Astrocyte of the hippocampus (primary cell): ENCODE measurements around the gene POTEH.
"Not testable (repeated sequence)": the region's sequence is repeated elsewhere in the genome, so short reads cannot be mapped to it uniquely, and the experiment has no call there.

Experiments used
- DNase-seq: peaks from one replicate; pipeline ENCODE4 v3.0.0; 2011; ENCODE audit warnings: low read depth, low spot score

The POTEH gene

DNA sequence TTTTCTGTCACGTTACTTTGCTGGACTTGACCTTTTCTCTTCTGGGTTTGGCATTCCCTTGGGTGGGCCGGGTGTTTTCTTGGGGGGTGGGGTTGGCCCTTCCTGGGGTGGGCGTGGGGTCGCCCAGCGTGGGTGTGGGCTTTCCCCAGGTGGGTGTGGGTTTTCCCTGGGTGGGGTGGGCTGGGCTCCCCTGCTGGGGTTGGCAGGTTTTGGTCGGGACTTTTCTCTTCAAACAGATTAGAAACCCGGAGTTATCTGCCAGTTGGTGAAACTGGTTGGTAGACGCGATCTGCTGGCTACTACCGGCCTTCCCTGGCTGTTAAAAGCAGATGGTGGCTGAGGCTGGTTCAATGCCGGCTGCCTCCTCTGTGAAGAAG is at the start of gene POTEH:
TSS of gene POTEH (plus strand) at position 278 of the 377 bp plus-strand sequence. CDS start at position 330, 52 bp downstream.
- DNase-seq: not testable (repeated sequence)

DNA sequence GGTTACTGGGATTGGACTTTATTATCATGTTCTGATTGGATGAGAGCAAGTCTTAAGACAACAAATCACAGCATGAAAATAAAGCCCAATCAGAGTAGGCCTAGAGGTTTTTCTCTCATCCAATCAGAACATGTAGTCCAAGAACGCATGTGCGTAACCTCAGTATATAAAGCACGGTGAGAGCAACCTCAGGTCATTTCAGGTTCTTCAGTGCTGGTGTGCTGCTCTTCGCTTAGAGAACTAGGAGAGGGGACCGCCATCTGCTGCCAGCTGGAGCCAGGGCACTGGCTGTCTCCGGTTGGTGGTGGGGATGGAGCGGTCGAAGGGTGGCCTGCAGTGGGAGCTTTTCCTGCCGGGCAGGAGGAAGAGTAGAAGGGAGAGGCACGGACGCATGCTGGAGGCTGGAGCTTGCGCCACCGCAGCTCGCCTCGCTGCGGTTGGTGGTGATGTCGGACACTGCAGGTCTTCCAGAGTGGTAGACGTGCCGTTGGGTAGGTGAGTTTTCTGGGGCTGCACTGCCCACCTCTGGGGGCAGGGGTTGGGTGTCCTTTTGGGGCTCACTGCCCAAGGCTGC is 47.5 kb upstream of the POTEH start:
- DNase-seq: not testable (repeated sequence)

DNA sequence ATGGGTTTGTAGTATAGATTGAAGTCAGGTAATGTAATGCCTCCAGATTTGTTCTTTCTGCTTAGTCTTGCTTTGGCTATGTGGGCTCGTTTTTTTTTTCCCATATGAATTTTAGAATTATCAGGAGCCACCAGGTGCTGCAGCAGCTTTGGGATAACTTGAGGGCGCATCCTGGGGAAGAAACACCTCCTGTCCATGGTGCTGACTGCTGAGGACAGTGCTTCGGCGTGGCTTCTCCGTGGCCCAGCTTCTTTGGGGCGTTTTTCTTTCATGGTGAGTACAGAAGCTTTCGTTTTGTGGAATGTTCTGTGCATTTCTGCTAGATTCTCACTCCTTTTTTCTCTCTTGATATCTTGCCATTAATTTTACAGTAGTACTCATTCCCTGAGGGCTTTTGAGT is 37.9 kb upstream of the POTEH start:
- DNase-seq: not testable (repeated sequence)

DNA sequence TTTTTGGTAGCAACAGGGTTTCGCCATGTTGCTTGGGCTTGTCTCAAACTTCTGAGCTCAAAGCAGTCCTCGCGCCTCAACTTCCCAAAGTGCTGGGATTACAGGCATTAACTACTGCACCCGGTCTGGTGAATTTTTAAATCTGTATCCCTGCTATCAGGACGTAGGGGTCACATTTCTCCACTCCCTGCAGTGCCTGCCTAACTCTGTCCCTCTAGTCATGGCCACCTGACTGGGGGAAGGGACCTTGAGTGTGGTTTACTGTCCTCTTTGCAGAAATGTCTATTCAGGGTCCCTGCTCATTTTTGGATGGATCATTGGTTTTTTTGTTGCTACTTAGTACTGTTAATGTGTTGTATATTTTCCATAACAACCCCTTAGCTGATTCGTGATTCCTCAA is 37.1 kb upstream of the POTEH start:
- DNase-seq: not testable (repeated sequence)

DNA sequence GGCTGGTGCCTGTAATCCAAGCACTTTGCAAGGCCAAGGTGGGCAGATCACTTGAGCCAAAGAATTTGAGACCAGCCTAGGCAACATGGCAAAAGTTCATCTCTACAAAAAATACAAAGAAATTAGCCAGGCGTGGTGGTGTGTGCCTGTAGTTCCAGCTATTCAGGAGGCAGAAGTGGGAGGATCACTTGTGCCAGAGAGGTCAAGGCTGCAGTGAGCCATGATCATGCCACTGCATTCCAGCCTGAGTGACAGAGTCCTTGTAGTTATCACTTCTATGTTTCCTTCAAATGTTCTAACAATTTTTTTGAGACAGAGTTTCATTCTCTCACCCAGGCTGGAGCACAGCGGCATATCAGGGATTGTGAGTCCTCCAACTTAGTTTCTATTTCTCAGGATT is 36.6 kb upstream of the POTEH start:
- not testable (repeated sequence) for DNase-seq

DNA sequence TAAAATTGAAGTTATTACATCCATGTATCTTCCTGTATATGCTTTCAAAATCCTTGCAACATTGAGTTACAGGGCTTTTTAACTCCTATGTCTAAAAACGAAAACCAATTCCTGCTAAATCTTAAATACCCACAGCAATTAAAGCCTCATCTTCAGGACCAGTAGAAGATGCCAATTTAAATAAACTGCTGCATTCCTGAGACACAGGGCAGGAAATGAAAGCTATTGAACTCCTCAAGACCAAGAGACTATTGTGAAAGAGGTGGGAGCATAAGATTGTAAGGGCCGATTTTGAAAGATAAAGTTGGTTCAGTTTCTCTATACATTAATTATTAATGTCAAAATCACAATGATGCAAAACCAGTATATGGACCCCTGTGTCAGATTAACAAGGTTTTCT is 28.7 kb upstream of the POTEH start:
- not testable (repeated sequence) for DNase-seq

DNA sequence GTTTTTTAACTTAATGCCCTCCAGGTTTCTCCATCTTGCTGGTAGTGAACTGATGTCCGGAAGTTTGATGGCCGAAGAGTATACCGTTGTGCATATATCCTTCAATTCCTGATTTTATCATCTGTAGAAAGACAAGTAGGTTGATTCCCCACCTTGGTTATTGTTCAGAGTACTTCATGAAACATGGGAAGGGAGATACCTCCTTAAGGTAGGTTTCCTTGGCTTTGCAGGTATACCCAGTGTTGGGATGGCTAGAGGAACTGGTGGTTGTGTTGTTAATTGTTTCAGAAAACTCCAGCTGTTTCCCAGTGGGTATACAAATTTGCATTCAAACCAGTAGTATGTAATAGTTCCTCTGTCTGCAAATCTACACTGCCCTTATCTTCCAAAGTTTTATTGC is 25.1 kb upstream of the POTEH start:
- DNase-seq: not testable (repeated sequence)

DNA sequence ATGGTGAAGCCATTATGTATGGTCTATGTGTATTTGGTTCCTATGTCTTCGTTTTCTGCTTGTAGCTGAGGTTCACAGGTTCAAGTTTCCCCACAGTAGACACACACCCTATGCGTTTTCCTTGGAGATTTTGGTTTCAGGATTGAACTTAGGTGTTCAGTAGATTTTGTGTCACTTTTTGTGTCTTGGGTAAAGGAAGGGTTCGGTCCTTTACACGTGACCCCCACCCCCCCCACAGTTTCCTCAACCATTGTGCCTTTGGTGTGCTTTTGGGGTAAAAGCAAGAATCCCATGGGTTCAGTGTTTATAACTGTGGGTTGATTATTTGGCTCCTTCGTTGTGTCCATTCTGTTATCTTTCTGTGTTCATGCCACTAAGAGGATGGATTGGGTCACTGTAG is 24.3 kb upstream of the POTEH start:
- not testable (repeated sequence) for DNase-seq

DNA sequence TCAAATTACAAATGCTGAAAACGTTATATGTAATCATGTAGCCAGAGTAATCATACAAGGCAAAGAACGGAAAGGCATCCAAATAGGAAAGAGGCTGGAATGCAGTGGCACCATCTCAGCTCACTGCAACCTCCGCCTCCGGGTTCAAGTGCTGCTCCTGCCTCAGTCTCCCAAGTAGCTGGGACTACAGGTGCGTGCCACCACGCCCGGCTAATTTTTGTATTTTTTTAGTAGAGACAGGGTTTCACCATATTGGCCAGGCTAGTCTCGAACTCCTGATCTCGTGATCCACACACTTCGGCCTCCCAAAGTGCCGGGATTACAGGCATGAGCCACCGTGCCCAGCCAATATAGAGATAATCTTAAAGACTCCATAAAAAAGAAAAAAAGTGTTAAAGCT is 20.4 kb upstream of the POTEH start:
- DNase-seq: not testable (repeated sequence)

DNA sequence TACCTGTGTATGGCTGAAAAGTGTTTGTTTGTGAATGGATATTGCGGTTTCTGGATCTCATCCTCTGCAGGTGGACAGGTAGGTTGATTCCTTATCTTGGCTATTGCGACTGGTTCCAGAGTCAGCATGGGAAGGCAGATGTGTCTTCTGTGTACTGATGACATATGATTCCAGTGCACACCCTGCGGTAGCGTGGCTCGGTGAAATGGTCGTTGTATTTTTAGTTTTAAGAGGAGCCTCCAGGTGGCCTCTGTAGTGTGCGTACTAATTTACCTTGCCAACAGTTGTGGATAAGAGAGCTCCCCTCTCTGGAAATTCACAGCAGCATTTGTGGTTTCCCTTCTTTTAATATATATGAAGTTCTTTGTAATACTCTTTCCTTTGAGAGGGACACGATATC is 10.1 kb upstream of the POTEH start:
- not testable (repeated sequence) for DNase-seq

DNA sequence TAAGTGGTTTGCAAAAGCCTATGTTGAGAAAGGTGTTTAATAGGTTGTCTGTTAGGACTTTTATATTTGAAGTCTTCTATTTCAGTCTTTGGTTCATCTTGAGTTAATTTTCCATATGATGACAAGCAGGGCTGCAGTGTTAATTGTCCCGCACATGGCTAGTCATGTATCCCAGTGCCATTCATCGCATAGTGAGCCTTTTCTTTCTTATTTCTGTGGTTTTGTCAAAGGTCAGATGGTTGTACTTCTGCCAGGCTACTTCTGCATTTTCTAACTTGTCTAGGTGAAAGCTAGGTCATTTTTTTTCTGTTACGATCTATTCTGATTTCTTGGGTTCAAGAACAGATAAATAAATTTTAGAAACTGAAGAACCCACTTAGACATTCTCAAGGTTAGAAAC is 5.7 kb upstream of the POTEH start:
- not testable (repeated sequence) for DNase-seq

DNA sequence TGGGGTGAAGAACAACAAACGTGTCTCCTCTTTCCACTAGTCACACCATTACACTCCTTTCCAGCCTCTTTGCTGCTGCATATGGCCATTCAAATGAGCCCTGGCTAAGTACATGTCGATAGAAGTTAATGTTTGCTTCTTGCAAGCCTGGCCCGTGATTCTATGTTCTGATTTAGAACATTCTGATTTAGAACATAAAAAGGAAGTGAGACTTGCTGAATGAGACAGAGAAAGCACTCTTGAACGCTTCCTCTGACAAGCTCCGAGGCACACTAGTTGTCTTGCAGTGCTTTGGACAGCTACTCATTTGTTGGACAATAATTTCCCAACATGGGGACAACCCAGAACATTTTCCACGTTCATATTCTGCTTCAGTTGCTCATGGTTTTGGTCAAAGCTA is 5.1 kb upstream of the POTEH start:
- DNase-seq: not testable (repeated sequence)

DNA sequence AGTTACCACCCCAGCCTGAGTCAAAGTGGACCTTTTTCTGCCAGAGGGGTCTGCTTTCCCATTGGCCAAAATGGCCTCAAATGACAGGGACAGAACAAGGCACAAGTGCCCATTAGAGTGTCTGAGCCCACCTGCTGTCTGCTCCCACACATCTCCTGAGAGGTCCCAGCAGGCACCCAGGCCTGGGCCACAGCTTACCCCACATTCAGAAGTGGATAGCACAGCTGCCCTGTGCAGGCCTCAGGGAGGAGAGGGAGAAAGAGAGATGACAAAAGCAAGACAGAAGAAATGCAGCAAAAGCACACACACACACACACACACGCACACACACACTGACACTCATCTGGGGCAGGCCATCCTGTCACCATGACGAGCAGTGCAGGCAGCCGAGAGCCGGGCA is 4.2 kb upstream of the POTEH start:
- not testable (repeated sequence) for DNase-seq

DNA sequence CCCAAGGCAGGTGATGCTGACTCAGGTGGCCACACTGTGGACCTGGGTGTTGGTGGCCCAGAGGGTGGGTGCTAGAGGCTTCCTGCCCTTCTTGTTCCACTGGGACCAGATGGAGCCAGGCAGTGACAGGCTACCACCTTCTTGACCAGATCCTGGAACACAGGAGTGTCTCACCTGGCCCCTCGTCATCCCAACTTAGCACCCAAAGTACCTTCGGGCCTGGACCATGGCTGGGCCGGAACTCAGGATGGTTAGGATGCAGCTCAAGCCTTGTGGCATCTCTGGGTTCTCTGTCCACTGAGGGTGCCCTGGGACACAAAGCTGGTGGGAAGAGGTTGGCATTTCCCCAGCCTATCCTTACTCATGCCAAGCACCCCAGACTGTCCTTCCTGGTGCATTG is 2.7 kb upstream of the POTEH start:
- not testable (repeated sequence) for DNase-seq

DNA sequence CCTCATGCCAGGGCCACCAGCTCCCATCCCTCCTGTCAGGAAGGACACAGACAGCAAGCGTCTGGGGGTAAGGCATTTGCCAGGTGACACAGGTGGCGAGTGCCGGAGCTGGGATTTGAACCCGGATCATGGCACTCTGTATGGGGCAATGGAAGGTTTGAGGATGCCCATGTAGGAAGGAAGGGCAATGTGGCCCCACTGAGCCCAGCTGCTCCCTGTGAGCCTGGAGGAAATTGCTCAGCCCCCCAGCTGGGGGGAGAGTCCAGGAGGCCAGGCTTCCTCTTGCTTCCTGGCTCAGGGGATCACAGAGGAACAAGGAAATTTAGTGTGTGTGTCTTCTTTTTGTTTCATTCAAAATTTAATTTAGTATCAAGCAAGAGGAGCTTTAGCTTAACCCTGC is 2.1 kb upstream of the POTEH start:
- not testable (repeated sequence) for DNase-seq

DNA sequence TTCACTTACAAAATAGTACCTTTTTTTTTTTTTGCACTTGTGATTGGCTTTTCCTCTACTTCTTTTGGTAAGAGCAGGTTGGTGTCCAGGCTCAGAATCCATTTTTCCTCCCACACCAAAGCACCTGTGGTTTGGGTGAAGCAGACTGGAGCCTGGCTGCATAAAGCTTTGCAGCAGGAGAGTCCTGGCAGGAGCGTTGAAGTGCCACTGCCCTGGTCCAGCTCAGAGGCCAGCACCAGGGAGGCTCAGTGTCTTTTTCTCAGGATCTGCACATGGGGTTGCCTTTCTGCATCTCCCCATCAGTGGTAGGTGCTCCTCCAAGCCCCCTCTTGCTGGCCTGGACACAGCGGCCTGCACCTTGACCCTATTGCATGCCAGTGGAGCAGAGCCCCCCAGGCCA is 1.7 kb upstream of the POTEH start:
- DNase-seq: not testable (repeated sequence)

DNA sequence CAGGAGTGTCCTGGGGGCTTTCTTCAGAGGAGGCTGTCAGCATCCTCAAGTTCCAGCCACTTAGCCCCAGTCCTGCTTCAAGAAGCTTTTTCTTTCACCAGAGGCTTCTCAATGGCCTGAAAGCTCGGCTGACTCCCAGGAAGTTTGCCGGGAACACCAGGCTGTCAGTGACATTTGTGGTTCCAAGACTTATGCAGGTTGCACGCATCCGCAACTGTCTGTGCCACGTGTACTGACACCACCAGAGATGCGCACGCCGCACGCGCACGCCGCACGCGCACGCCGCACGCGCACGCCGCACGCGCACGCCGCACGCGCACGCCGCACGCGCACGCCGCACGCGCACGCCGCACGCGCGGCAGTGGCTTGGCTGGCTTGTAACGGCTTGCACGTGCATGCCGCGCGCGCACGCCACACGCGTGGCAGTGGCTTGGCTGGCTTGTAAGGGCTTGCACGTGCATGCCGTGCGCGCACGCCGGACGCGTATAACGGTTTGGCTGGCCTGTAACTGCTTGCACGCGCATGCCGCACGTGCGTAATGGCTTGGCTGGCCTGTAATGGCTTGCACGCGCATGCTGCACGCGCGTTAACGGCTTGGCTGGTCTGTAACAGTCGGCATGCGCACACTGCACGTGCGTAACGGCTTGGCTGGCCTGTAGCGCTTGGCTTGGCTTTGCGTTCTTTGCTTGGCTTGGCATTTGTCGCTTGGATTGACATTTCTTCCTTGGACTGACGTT is 646 bp upstream of the POTEH start:
- DNase-seq: not testable (repeated sequence)

DNA sequence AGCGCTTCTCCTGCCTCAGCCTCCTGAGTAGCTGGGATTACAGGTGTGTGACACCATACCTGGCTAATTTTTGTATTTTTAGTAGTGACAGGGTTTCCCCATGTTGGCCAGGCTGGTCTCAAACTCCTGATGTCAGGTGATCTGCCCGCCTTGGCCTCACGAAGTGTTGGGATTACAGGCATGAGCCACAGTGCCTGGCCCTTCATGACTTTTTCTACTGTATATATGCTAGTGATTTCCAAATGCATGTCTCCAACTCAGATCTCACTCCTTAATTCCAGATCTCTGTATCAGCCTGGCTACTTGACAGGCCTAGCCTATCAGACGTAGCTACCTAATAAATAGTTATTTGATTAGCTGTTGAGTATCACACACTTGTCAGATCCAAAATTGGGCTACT is 23.8 kb downstream of the POTEH start:
- not testable (repeated sequence) for DNase-seq

DNA sequence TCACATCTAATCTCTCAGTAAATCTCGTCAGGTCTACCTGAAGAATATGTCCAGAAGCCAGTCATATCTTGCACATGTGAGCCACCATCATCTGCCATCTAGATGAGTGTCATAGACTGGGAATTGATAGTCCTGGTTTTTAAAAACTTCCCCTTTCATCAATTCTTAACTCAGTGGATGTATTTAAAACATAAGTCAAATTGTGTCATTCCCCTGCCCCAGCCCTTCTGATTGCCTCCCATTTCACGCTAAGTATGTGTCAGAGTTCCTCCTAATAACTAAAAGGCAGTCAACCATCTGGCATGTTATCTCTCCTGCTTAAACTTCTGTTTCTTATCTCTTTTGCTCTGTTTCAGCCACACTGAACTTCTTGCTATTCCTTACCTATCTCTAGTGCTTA is 24.3 kb downstream of the POTEH start:
- DNase-seq: not testable (repeated sequence)

DNA sequence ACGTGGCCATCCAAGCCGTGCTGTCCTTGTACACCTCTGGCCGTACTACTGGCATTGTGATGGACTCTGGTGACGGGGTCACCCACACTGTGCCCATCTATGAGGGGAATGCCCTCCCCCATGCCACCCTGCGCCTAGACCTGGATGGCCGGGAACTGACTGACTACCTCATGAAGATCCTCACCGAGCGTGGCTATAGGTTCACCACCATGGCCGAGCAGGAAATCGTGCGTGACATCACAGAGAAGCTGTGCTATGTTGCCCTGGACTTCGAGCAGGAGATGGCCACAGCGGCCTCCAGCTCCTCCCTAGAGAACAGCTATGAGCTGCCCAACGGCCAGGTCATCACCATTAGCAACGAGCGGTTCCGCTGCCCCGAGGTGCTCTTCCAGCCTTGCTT is 32.1 kb downstream of the POTEH start:
- DNase-seq: not testable (repeated sequence)

DNA sequence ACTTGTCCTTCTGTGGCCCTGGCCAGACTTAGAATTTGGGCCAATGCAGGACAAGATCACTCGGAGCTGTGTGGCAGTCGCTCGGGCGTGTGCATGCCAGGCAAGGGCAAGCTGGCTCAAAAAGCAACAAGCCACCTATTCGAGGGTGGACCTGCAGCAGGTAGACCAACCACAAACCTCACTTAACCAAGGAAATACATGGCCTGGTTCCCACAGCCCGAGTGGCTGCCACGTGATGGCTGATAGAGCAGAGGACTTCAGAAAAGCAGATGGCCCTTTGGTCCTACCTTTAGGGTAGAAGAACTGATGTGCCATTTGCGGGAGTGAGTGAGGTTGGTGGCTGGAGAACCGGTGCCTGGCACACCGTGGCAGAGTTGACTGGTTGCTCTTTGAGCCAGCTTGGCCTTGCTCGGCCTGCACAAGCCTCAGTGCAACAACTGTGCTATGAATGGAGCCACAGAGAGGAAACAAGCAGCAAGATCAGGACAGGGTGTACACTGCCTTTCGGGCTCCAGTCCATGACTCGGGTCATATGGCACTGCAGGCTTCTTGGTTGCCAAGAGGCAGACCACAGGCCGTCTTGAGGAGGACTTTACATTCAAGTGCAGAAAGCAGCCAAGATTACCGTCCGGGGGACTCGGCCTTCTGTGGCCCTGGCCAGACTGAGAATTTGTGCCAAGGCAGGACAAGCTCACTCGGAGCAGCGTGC is 39.5 kb downstream of the POTEH start:
- DNase-seq: not testable (repeated sequence)

DNA sequence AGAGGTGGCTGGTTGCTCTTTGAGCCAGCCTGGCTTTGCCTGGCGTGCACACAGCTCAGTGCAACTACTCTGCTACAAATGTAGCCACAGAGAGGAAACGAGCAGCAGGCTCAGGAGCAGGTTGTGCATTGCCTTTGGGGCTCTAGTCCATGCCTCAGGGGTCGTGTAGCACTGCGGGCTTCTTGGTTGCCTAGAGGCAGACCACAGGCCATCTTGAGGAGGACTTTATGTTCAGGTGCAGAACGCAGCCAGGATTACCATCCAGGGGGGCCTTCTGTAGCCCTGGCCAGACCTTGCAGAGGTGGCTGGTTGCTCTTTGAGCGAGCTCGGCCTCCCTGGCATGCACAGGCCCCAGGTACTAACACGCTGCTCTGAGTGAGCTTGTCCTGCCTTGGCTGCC is 41.2 kb downstream of the POTEH start:
- not testable (repeated sequence) for DNase-seq

DNA sequence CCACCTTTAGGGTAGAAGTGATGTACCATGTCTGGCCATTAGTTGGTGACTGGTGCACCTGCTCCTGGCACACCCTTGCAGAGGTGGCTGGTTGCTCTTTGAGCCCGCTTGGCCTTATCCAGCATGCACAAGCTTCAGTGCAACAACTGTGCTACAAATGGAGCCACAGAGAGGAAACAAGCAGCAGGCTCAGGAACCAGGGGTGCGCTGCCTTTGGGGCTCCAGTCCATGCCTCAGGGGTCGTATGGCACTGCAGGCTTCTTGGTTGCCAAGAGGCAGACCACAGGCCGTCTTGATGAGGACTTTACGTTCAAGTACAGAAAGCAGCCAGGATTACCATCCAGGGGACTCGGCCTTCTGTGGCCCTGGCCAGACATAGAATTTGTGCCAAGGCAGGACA is 44.6 kb downstream of the POTEH start:
- not testable (repeated sequence) for DNase-seq
